Tibial nerve (tissue), 4 donors: Measurements from ENCODE around the gene HRH1. TPM values are rescaled to one million over a fixed set of nuclear protein-coding genes. Genes with fewer than 3 reads are reported as not detected.

Experiments
- DNase-seq, 2 donors: peaks; one replicate each; pipeline ENCODE4 v3.0.0-alpha.2; 2019; ENCODE audit warnings: low spot score in 2 of 2
- H3K27ac ChIP-seq, 4 donors: fragments of 200-600 bp; sonication (generic) in 3 of 4; one replicate each; pipeline ENCODE4 v1.5.1; 2017 to 2019; ENCODE audit warnings: mild to moderate bottlenecking in 1 of 4
- H3K27me3 ChIP-seq, 2 donors: fragments of 200-600 bp; sonication (generic) in 1 of 2; one replicate each; pipeline versions ENCODE4 v1.5.1 to v1.6.0; 2017 to 2019
- H3K36me3 ChIP-seq, 3 donors: fragments of 200-600 bp; sonication (generic); one replicate each; pipeline ENCODE4 v1.5.1; 2018 to 2019
- H3K4me1 ChIP-seq, 4 donors: fragments of 200-600 bp; sonication (generic) in 3 of 4; one replicate each; pipeline ENCODE4 v1.5.1; 2017 to 2019
- H3K4me3 ChIP-seq, 4 donors: fragments of 200-600 bp; sonication (generic) in 3 of 4; one replicate each; pipeline ENCODE4 v1.5.1; 2017 to 2019; ENCODE audit warnings: mild to moderate bottlenecking in 1 of 4, moderate library complexity in 1 of 4
- H3K9me3 ChIP-seq, 4 donors: fragments of 200-600 bp; sonication (generic) in 3 of 4; one replicate each; pipeline ENCODE4 v1.5.1; 2017 to 2019
- EP300 ChIP-seq, 2 donors: sonication (generic); formaldehyde crosslinking; IDR thresholded peaks; one replicate each; pipeline ENCODE4 v1.6.1; 2017; ENCODE audit warnings: antibody characterized with exemption in 2 of 2, mild to moderate bottlenecking in 1 of 2
- POLR2A ChIP-seq, 2 donors: fragments of 450-650 bp; IDR thresholded peaks; one replicate each; pipeline ENCODE4 v1.6.1; 2017; ENCODE audit warnings: antibody characterized with exemption in 2 of 2, mild to moderate bottlenecking in 2 of 2, moderate library complexity in 2 of 2
- WGBS, 2 donors: methylation state at CpG; one replicate each; pipeline ENCODE4 v1.1.5; 2018; 5-methylcytosine and 5-hydroxymethylcytosine counted together
- total RNA-seq, 4 donors: library from RNA; depleted of rRNA; stranded (reverse); fragments of >200 nt; gene quantifications; one replicate each; pipeline ENCODE4 v1.1.0, GENCODE V29; 2016
- TF ChIP-seq, protein P1 (sequence below), 5 experiments: fragments of 200-600 bp in 3 of 5; fragments of 450-650 bp in 2 of 5; sonication (generic) in 3 of 5; IDR thresholded peaks; one replicate each; pipeline ENCODE4 v1.5.1; 2016 to 2019; ENCODE audit warnings: antibody characterized with exemption in 5 of 5, mild to moderate bottlenecking in 3 of 5, moderate library complexity in 2 of 5

HRH1 gene
- total RNA-seq, 4 donors from 2014 or later, result 13.8 to 20.3 (median 15.9) TPM

DNA sequence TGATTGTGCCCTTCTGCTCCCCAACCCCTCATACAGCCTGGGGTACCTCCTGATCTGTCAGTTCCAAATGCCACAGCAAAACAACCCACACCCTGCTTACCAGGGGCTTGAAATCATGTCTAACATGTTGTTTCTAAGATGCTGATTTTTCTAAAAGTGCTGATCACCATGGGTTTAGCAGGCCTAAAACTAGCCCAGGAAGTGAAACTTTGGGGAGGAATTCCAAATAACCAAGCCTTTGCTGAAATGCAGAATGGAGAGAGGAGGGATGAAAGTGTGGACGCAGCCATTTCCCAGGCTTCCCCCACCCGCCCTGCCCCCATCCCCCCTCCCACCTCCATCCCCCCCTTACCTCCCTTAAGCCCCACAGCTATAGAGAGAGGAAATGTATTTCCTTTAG, 2.0 kb upstream of the HRH1 start:
- DNase-seq, result no peak

DNA sequence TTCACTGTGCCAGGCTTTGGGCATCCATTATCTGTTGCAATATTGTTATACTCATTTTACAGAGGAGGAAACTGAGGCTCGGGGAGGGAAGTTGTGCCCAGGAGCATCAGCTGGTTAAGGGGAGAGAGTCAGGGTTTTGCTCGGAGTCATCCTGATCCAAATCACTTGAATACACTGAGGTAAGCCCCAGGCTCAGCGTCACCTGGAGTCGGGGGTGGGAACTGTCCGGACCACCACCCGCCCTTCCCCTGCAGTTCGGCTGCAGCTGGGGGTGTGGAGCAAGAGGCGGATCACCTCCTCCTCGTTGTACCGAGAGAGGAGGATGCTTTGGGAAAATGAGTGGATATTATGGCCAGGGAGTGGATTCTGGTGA, 646 bp downstream of the HRH1 start:
- 2 to 3% methylated on average over 10 of the region's 10 CpGs for WGBS, 2 donors
- TF ChIP-seq POLR2A (IDR thresholded peaks at IDR 0.05) (no peak), EP300 (IDR thresholded peaks at IDR 0.05) (peak in 1 of 2 donors; percentile 3)
- DNase-seq, result no peak
- no peaks in the 10 kb centered on the region for H3K9me3 ChIP-seq
- peaks cover 0 to 15% of the 10 kb centered on the region in 2 donors for H3K27me3 ChIP-seq
- peak overlapping the region; percentile 13 to 87 (median 43) for H3K27ac ChIP-seq
- H3K36me3 ChIP-seq, result no peaks in the 10 kb centered on the region
- H3K4me1 ChIP-seq, result peaks cover 0 to 69% (median 0%) of the 10 kb centered on the region in 4 donors
- peak overlapping the region; percentile 29 to 70 (median 50) for H3K4me3 ChIP-seq

More for the DNA sequence above, 2.0 kb upstream of the HRH1 start:
- peaks cover 0 to 51% (median 0%) of the 10 kb centered on the region in 4 donors for H3K4me1 ChIP-seq
- 58 to 75% methylated on average over 2 of the region's 2 CpGs for WGBS, 2 donors
- H3K27me3 ChIP-seq, result peaks cover 0 to 15% of the 10 kb centered on the region in 2 donors
- no peak overlapping the region for H3K4me3 ChIP-seq
- H3K36me3 ChIP-seq, result no peaks in the 10 kb centered on the region
- TF ChIP-seq, protein P1, sequence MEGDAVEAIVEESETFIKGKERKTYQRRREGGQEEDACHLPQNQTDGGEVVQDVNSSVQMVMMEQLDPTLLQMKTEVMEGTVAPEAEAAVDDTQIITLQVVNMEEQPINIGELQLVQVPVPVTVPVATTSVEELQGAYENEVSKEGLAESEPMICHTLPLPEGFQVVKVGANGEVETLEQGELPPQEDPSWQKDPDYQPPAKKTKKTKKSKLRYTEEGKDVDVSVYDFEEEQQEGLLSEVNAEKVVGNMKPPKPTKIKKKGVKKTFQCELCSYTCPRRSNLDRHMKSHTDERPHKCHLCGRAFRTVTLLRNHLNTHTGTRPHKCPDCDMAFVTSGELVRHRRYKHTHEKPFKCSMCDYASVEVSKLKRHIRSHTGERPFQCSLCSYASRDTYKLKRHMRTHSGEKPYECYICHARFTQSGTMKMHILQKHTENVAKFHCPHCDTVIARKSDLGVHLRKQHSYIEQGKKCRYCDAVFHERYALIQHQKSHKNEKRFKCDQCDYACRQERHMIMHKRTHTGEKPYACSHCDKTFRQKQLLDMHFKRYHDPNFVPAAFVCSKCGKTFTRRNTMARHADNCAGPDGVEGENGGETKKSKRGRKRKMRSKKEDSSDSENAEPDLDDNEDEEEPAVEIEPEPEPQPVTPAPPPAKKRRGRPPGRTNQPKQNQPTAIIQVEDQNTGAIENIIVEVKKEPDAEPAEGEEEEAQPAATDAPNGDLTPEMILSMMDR (IDR thresholded peaks at IDR 0.05), result no peak
- TF ChIP-seq POLR2A (IDR thresholded peaks at IDR 0.05), result no peak
- no peak for TF ChIP-seq EP300 (IDR thresholded peaks at IDR 0.05)
- H3K9me3 ChIP-seq, result no peaks in the 10 kb centered on the region
- H3K27ac ChIP-seq, result no peak overlapping the region

DNA sequence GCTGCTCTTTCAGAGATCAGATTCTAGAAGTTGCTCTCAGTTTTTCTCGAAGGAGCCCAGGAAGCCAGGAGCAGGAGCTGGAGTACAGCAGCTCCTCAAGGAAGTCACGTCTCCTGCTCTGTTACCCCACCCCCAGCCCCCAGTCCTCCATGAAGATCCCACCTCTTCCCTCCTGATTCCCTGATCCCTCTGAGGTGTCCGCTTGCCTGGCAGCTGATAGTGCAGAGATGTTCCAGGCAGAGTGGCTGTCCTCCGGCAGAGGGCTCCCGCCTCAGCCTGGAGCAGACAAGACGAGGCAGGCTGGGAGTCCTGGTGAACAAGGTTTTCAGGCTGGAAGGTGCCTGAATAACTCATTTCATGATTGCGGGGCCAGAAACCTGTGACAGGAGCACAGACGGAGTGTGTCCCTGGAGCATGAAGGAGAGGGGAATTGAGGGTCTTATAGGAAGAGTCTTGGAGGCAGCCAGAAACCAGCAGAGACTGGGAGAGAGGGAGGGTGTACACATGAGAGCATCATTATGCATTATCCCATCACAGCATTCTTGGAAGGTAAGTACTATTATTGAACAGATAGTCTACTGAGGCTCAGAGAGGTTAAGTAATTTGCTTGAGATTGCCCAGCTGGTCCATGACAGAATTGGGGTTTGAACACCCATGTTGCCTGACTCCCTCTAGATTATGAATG, 1.2 kb downstream of the HRH1 start:
- peaks cover 0 to 15% of the 10 kb centered on the region in 2 donors for H3K27me3 ChIP-seq
- peak; percentile 62 to 78 for DNase-seq
- WGBS, 2 donors, result 2 to 8% methylated on average over 7 to 8 of the region's 8 CpGs
- peak overlapping the region; percentile 13 to 87 (median 43) for H3K27ac ChIP-seq
- no peaks in the 10 kb centered on the region for H3K9me3 ChIP-seq
- peak overlapping the region; percentile 29 to 70 (median 50) for H3K4me3 ChIP-seq
- H3K4me1 ChIP-seq, result peaks cover 0 to 69% (median 0%) of the 10 kb centered on the region in 4 donors
- no peaks in the 10 kb centered on the region for H3K36me3 ChIP-seq
- TF ChIP-seq POLR2A (IDR thresholded peaks at IDR 0.05) (no peak), EP300 (IDR thresholded peaks at IDR 0.05) (peak in 1 of 2 donors; percentile 31)
- TF ChIP-seq, protein P1 (IDR thresholded peaks at IDR 0.05), result peak; percentile 35 to 78 (median 59)

DNA sequence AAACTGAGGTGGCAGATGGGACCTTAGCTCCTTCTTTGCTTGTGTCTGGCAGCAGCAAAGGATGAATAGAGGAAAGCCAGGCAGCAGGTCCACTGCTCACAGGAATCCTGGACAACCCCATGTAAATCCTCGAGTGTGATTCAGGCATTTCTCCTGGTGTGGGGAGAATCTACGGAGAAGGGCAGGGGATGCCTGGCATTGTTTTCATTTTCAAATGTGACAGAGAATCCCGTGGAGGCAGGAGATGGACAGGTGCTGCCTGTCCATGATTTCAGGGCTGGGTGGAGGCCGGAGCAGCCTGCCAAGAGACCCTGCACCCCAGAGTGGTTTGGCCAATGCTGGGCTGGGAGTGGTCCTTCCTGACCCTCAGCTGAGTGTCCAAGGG, 1.7 kb downstream of the HRH1 start:
- WGBS, 2 donors, result 41 to 45% methylated on average over 4 of the region's 4 CpGs

DNA sequence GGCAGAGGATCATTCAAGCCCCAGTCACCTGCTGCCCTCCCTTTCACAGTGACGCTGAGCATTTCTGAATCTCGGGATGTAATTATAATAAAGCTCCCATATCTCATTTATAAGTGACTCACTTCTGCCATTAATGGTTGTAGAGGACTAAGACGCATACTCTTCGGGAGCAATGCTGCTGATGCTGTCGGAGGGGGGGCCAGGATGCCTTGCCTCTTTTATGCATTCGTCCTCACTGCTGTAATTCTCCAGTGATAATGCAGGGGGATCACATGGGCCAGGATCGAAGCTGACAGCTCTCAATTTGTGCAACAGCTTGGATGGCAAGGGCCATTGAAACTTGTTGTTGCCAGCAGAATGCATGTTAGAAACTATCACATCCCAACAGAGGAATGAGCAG, 3.1 kb downstream of the HRH1 start:
- no peak overlapping the region for H3K27ac ChIP-seq
- no peak for DNase-seq
- H3K27me3 ChIP-seq, result peaks cover 0 to 15% of the 10 kb centered on the region in 2 donors
- TF ChIP-seq, protein P1 (IDR thresholded peaks at IDR 0.05), result no peak
- TF ChIP-seq EP300 (IDR thresholded peaks at IDR 0.05) (no peak), POLR2A (IDR thresholded peaks at IDR 0.05) (no peak)
- no peaks in the 10 kb centered on the region for H3K36me3 ChIP-seq
- H3K4me1 ChIP-seq, result peaks cover 0 to 70% (median 0%) of the 10 kb centered on the region in 4 donors
- H3K4me3 ChIP-seq, result no peak overlapping the region
- H3K9me3 ChIP-seq, result no peaks in the 10 kb centered on the region
- WGBS, 2 donors, result 67 to 70% methylated on average over 7 of the region's 7 CpGs

More for the DNA sequence above, 1.7 kb downstream of the HRH1 start:
- Histone ChIP-seq H3K4me3 (peak overlapping the region in 1 of 4 donors; percentile 70), H3K36me3 (no peaks in the 10 kb centered on the region), H3K27me3 (peaks cover 0 to 15% of the 10 kb centered on the region in 2 donors), H3K4me1 (peaks cover 0 to 68% (median 0%) of the 10 kb centered on the region in 4 donors), H3K27ac (peak overlapping the region in 2 of 4 donors; percentile 17 to 87), H3K9me3 (no peaks in the 10 kb centered on the region)
- TF ChIP-seq POLR2A (IDR thresholded peaks at IDR 0.05), result no peak
- TF ChIP-seq EP300 (IDR thresholded peaks at IDR 0.05), result no peak
- TF ChIP-seq, protein P1 (IDR thresholded peaks at IDR 0.05), result no peak
- DNase-seq, result no peak
